ENCODE data around the gene PALM2AKAP2. TPM values are rescaled to one million over a fixed set of nuclear protein-coding genes. Genes with fewer than 3 reads are reported as not detected.

Gene PALM2AKAP2
- total and polyA plus RNA-seq, 2 experiments from 2014 or later = 13.1 to 16.7 TPM

- peaks cover 10% of the 10 kb centered on the region; the same call in 1 of the 2 replicates for H3F3A ChIP-seq (ENCODE audit: insufficient read depth)
- DNase-seq = peak; percentile 85
- H3K4me1 ChIP-seq (ENCODE audit: insufficient read depth) = peaks cover 25% of the 10 kb centered on the region
- H3K4me3 ChIP-seq = peak overlapping the region; percentile 25; the same call in 1 of the 2 replicates
- 0 to 2% methylated on average over 2 of the region's 2 CpGs for WGBS, 2 experiments (ENCODE audit: low coverage in 1 of 2, low lambda C conversion rate in 2 of 2, missing lambda C conversion rate in 2 of 2)
- no peaks in the 10 kb centered on the region for H3K36me3 ChIP-seq (ENCODE audit: low read depth)
- no peaks in the 10 kb centered on the region for H3K9me2 ChIP-seq (ENCODE audit: insufficient read depth)
- no peak overlapping the region for H2AFZ ChIP-seq
- TF ChIP-seq EZH2phosphoT487 (IDR thresholded peaks at IDR 0.05; ENCODE audit: insufficient read depth, low read depth) (no peak), EZH2 (IDR thresholded peaks at IDR 0.05; ENCODE audit: insufficient read depth, poor library complexity, severe bottlenecking) (no peak)
- H3K4me2 ChIP-seq (ENCODE audit: unreplicated experiment) = peak overlapping the region; percentile 43
- H3K27me3 ChIP-seq (replicated peaks; ENCODE audit: insufficient read depth) = no peaks in the 10 kb centered on the region
- peaks cover 97% of the 10 kb centered on the region for H3K79me2 ChIP-seq (ENCODE audit: insufficient read depth)
- peak overlapping the region; percentile 21; the same call in 1 of the 2 replicates for H3K9ac ChIP-seq
- H3K27ac ChIP-seq = peak overlapping the region; percentile 65
- no peaks in the 10 kb centered on the region for H3K9me3 ChIP-seq (ENCODE audit: low read depth)
- no peaks in the 10 kb centered on the region for H4K20me1 ChIP-seq (ENCODE audit: insufficient read depth)
- in situ Hi-C loops (cut with MboI) = no loop called here
Observed at GRCh38 chr9:109799792-109800191, 19.8 kb downstream of the PALM2AKAP2 start.

GRCh38 chr9:109801484-109801883 is 21.5 kb downstream of the PALM2AKAP2 start:
- peaks cover 97% of the 10 kb centered on the region for H3K79me2 ChIP-seq (ENCODE audit: insufficient read depth)
- 85 to 100% methylated on average over 1 of the region's 1 CpG for WGBS, 2 experiments (ENCODE audit: low coverage in 1 of 2, low lambda C conversion rate in 2 of 2, missing lambda C conversion rate in 2 of 2)

GRCh38 chr9:109802491-109802890 is 22.5 kb downstream of the PALM2AKAP2 start:
- peaks cover 35% of the 10 kb centered on the region for H3K4me1 ChIP-seq (ENCODE audit: insufficient read depth)
- no peak for TF ChIP-seq EZH2phosphoT487 (IDR thresholded peaks at IDR 0.05; ENCODE audit: insufficient read depth, low read depth)
- TF ChIP-seq EZH2 (IDR thresholded peaks at IDR 0.05; ENCODE audit: insufficient read depth, poor library complexity, severe bottlenecking) = no peak
- H3K9me3 ChIP-seq (ENCODE audit: low read depth) = no peaks in the 10 kb centered on the region
- H3K27me3 ChIP-seq (replicated peaks; ENCODE audit: insufficient read depth) = no peaks in the 10 kb centered on the region
- H3K27ac ChIP-seq = no peak overlapping the region
- no peak overlapping the region for H3K4me3 ChIP-seq
- H3K9me2 ChIP-seq (ENCODE audit: insufficient read depth) = no peaks in the 10 kb centered on the region
- peaks cover 92% of the 10 kb centered on the region for H3K79me2 ChIP-seq (ENCODE audit: insufficient read depth)
- H3F3A ChIP-seq (ENCODE audit: insufficient read depth) = peaks cover 28% of the 10 kb centered on the region
- DNase-seq = no peak
- in situ Hi-C loops (cut with MboI) = no loop called here
- no peaks in the 10 kb centered on the region for H3K36me3 ChIP-seq (ENCODE audit: low read depth)
- no peak overlapping the region for H3K4me2 ChIP-seq (ENCODE audit: unreplicated experiment)
- no peak overlapping the region for H2AFZ ChIP-seq
- WGBS, 2 experiments (ENCODE audit: low coverage in 1 of 2, low lambda C conversion rate in 2 of 2, missing lambda C conversion rate in 2 of 2) = 90 to 98% methylated on average over 1 of the region's 1 CpG
- no peak overlapping the region for H3K9ac ChIP-seq
- H4K20me1 ChIP-seq (ENCODE audit: insufficient read depth) = no peaks in the 10 kb centered on the region

More at GRCh38 chr9:109801484-109801883, 21.5 kb downstream of the PALM2AKAP2 start:
- in situ Hi-C loops (cut with MboI) = no loop called here
- H3K4me2 ChIP-seq (ENCODE audit: unreplicated experiment) = no peak overlapping the region
- no peaks in the 10 kb centered on the region for H3K27me3 ChIP-seq (replicated peaks; ENCODE audit: insufficient read depth)
- H3K4me1 ChIP-seq (ENCODE audit: insufficient read depth) = peaks cover 25% of the 10 kb centered on the region
- no peaks in the 10 kb centered on the region for H3K36me3 ChIP-seq (ENCODE audit: low read depth)
- no peaks in the 10 kb centered on the region for H3K9me2 ChIP-seq (ENCODE audit: insufficient read depth)
- H3K9me3 ChIP-seq (ENCODE audit: low read depth) = no peaks in the 10 kb centered on the region
- DNase-seq = no peak
- H3F3A ChIP-seq (ENCODE audit: insufficient read depth) = peaks cover 19% of the 10 kb centered on the region
- H3K4me3 ChIP-seq = no peak overlapping the region
- H3K27ac ChIP-seq = no peak overlapping the region
- TF ChIP-seq EZH2phosphoT487 (IDR thresholded peaks at IDR 0.05; ENCODE audit: insufficient read depth, low read depth) (no peak), EZH2 (IDR thresholded peaks at IDR 0.05; ENCODE audit: insufficient read depth, poor library complexity, severe bottlenecking) (no peak)
- no peak overlapping the region for H3K9ac ChIP-seq
- H2AFZ ChIP-seq = no peak overlapping the region
- H4K20me1 ChIP-seq (ENCODE audit: insufficient read depth) = no peaks in the 10 kb centered on the region

- TF ChIP-seq EZH2phosphoT487 (IDR thresholded peaks at IDR 0.05; ENCODE audit: insufficient read depth, low read depth) (no peak), EZH2 (IDR thresholded peaks at IDR 0.05; ENCODE audit: insufficient read depth, poor library complexity, severe bottlenecking) (no peak)
- peaks cover 25% of the 10 kb centered on the region for H3K4me1 ChIP-seq (ENCODE audit: insufficient read depth)
- H3F3A ChIP-seq (ENCODE audit: insufficient read depth) = peaks cover 31% of the 10 kb centered on the region
- no peaks in the 10 kb centered on the region for H3K9me2 ChIP-seq (ENCODE audit: insufficient read depth)
- no peak for DNase-seq
- H3K79me2 ChIP-seq (ENCODE audit: insufficient read depth) = peaks cover 95% of the 10 kb centered on the region
- no peak overlapping the region for H3K4me2 ChIP-seq (ENCODE audit: unreplicated experiment)
- no peaks in the 10 kb centered on the region for H3K36me3 ChIP-seq (ENCODE audit: low read depth)
- H3K9ac ChIP-seq = no peak overlapping the region
- H2AFZ ChIP-seq = no peak overlapping the region
- 93 to 98% methylated on average over 2 of the region's 2 CpGs for WGBS, 2 experiments (ENCODE audit: low coverage in 1 of 2, low lambda C conversion rate in 2 of 2, missing lambda C conversion rate in 2 of 2)
- no peak overlapping the region for H3K4me3 ChIP-seq
- no peaks in the 10 kb centered on the region for H4K20me1 ChIP-seq (ENCODE audit: insufficient read depth)
- no peaks in the 10 kb centered on the region for H3K9me3 ChIP-seq (ENCODE audit: low read depth)
- H3K27ac ChIP-seq = no peak overlapping the region
- in situ Hi-C loops (cut with MboI) = no loop called here
- no peaks in the 10 kb centered on the region for H3K27me3 ChIP-seq (replicated peaks; ENCODE audit: insufficient read depth)
Observed at GRCh38 chr9:109805050-109805449, 25.1 kb downstream of the PALM2AKAP2 start.

All from GM23248 (cell line).